HG03521 (cell line): Measurements from ENCODE around the gene ANO6.

ENCODE experiments used
- ATAC-seq: cut with Tn5 transposase; IDR thresholded peaks from one replicate; pipeline ENCODE4 v1.9.1; 2021; ENCODE audit warnings: mild to moderate bottlenecking, moderate library complexity; ENCODE audit not compliant: unreplicated experiment

The ANO6 gene

GRCh38 chr12:45270951-45271350, 55.1 kb downstream of the ANO6 start:
- no peak for ATAC-seq

GRCh38 chr12:45273717-45274271, 57.9 kb downstream of the ANO6 start:
- ATAC-seq = no peak

GRCh38 chr12:45276154-45276755, 60.4 kb downstream of the ANO6 start:
- ATAC-seq = no peak

GRCh38 chr12:45278447-45278846, 62.6 kb downstream of the ANO6 start:
- ATAC-seq = no peak

- ATAC-seq = no peak
Observed at GRCh38 chr12:45279931-45280830, 64.3 kb downstream of the ANO6 start.

GRCh38 chr12:45281994-45282393, 66.1 kb downstream of the ANO6 start:
- ATAC-seq = no peak

GRCh38 chr12:45282411-45282810, 66.5 kb downstream of the ANO6 start:
- no peak for ATAC-seq

GRCh38 chr12:45284096-45284901, 68.4 kb downstream of the ANO6 start:
- no peak for ATAC-seq

- ATAC-seq = no peak
Observed at GRCh38 chr12:45285717-45286116, 69.8 kb downstream of the ANO6 start.

- ATAC-seq = no peak
Observed at GRCh38 chr12:45286621-45287020, 70.7 kb downstream of the ANO6 start.

GRCh38 chr12:45289245-45290215, 73.6 kb downstream of the ANO6 start:
- ATAC-seq = no peak

GRCh38 chr12:45290216-45290605, 74.3 kb downstream of the ANO6 start:
- no peak for ATAC-seq

- ATAC-seq = no peak
Observed at GRCh38 chr12:45291518-45291917, 75.6 kb downstream of the ANO6 start.

- ATAC-seq = no peak
Observed at GRCh38 chr12:45292486-45293195, 76.7 kb downstream of the ANO6 start.

GRCh38 chr12:45294906-45295305, 79.0 kb downstream of the ANO6 start:
- no peak for ATAC-seq

GRCh38 chr12:45296046-45296586, 80.2 kb downstream of the ANO6 start:
- ATAC-seq = no peak

GRCh38 chr12:45298047-45298446, 82.2 kb downstream of the ANO6 start:
- no peak for ATAC-seq

GRCh38 chr12:45298721-45299692, 83.1 kb downstream of the ANO6 start:
- no peak for ATAC-seq
